Measurements from ENCODE around the gene TUBA3D. TPM values are rescaled to one million over a fixed set of nuclear protein-coding genes. Genes with fewer than 3 reads are reported as not detected.
A peak's percentile ranks its signal among the peaks of the same experiment; 100 is the strongest.
"Not testable (repeated sequence)": the region's sequence is repeated elsewhere in the genome, so short reads cannot be mapped to it uniquely, and the experiment has no call there.

TUBA3D gene
- polyA plus RNA-seq, 3 donors, result 0.28 to 0.33 TPM; not detected in 1

- WGBS, 3 donors, result 96 to 98% (median 97%) methylated on average over 16 to 17 of the region's 20 CpGs
- H3K27ac ChIP-seq (ENCODE audit: low read depth, low read length), result not testable (repeated sequence)
Measured at GRCh38 chr2:131480351-131480750, 4.4 kb downstream of the TUBA3D start.

DNA sequence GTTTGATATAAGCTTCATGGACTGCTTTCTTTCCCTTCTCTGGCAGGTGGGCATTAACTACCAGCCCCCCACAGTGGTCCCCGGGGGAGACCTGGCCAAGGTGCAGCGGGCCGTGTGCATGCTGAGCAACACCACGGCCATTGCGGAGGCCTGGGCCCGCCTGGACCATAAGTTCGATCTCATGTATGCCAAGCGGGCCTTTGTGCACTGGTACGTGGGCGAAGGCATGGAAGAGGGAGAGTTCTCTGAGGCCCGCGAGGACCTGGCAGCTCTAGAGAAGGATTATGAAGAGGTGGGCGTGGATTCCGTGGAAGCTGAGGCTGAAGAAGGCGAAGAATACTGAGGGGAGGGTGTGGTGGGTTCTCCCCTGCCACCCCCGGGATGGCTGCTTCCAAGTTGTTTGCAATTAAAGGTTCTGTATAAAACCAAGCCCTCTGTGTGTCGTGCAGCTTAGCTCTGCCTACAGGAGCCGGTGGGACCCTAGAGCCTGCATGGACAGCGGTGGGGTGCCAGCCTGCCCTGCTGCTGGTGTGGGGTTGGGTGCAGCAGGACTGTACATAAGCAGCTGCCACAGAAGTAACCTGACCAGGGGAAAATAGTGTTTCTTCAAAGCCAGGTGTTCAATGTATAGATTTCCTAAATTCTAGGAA is 6.7 kb downstream of the TUBA3D start:
- WGBS, 3 donors, result 93 to 95% (median 94%) methylated on average over 17 to 19 of the region's 19 CpGs
- H3K27ac ChIP-seq (ENCODE audit: low read depth, low read length), result not testable (repeated sequence)

GRCh38 chr2:131483981-131484820 is 8.3 kb downstream of the TUBA3D start:
- not testable (repeated sequence) for H3K27ac ChIP-seq (ENCODE audit: low read depth, low read length)
- 93 to 95% (median 95%) methylated on average over 19 to 23 of the region's 24 CpGs for WGBS, 3 donors

DNA sequence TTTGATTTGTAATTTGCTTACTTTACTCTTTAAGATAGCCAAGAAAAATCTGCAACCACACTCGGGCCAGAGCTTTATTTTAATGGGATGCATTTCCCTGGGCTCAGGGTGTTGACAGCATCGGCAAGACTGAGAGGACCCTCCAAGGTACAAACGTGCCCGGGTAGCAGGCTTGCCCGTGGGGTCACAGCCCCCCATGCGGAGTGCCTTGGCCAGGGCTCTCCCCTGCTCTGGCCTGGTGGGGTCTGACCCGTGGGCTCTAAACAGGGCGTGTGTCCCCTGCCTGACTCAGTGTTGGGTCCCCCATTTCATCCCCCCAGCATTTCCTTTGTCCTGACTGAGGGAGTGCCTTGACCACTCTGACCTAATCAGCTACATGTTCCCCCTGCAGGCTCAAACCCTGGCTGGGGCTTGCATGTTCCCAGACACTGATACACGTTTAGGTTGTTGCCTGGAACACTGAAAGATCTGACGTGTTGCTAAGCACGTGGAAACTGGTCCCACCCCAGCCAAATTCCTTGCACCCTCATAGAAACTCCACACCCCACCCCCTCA is 9.1 kb downstream of the TUBA3D start:
- 83 to 86% (median 84%) methylated on average over 11 of the region's 11 CpGs for WGBS, 3 donors
- not testable (repeated sequence) for H3K27ac ChIP-seq (ENCODE audit: low read depth, low read length)

- WGBS, 3 donors, result 81 to 86% (median 86%) methylated on average over 14 of the region's 14 CpGs
Measured at GRCh38 chr2:131486201-131486902, 10.4 kb downstream of the TUBA3D start.

DNA sequence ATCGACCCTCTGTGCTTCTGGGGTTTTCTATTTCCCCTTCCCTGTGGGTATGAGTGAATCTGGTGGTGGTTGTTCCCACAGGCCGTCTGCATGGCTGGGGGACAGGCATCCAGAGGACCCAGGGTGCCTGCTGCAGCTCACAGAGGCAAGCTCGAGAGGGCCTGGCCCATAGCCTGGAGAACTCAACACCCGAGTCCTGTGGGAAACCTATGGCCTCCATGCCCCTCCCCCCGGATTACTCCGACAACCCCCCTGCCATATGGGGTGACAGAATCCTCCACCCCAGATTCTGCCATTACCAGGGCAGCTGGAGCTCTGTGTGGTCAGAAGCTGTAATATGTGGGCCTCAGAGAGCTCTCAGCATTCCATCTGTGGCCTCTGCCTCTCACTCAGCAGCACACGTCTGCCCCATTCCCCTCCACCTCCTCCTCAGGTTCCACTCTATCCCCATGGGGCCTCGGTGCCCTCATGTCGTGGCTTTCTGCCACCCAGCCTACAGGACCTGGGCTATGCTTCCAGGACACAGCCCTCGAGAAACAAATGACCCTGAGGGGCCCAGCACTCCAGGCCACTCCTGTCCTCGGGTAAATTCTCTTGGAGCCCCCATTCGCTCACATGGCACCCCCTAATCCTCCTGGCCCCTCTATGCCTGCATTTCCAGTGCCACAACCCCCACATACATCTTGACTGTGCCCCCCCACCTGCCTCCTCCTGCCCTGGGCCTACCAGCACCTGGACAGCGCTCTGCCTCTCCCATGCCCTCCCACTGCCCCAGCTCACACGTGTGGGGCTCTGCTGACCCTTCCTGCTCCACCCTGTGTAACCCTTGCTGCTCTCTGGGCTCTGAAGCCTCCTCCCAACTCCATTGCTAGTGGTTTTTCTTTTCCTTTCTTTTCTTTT is 12.6 kb downstream of the TUBA3D start:
- no peak overlapping the region for H3K27ac ChIP-seq (ENCODE audit: low read depth, low read length)
- WGBS, 3 donors, result 77 to 85% (median 84%) methylated on average over 14 of the region's 14 CpGs

More at GRCh38 chr2:131486201-131486902, 10.4 kb downstream of the TUBA3D start:
- H3K27ac ChIP-seq (ENCODE audit: low read depth, low read length), result not testable (repeated sequence)

DNA sequence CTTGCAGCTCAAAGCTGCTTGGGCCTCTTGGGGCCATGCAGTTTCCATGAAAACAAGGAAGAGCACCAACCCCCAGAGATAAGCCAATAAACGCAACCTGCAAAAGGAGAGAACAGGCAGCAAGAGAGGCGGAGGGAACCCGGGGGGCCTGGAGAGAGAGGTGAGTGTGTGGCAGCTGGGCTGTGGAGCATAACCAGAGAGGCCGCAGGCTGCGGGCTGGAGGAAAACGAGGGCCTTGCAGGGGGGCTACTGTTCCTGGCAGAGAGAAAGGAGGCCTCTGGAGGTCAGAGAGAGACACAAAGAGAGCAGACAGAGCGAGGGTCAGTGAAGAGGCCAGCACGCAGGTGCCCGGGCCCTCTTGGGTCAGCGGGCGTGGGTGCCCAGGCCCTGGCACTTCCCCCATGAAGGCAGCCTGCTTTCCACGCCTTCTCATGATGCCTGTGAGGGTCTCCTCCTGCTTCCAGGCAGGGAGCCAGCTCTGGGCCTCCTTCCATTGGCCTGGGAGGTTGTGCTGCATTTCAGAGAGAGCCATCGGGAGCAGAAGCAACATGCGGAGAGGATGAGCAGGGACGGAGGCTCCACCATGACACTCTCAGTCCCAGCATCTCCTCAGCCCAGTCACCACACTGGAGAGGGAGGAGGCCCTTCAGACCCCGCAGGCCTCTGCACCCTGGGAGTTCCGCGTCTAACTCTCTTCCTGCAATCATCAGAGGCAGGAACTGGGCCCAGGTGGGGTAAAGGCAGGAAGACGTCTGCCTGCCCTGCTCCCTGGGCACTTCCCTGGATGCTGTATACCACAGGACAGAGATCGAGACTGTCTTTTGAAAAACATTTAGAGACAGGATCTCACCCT is 14.9 kb downstream of the TUBA3D start:
- H3K27ac ChIP-seq (ENCODE audit: low read depth, low read length), result not testable (repeated sequence)
- WGBS, 3 donors, result 59 to 76% (median 66%) methylated on average over 18 to 20 of the region's 20 CpGs

- not testable (repeated sequence) for H3K27ac ChIP-seq (ENCODE audit: low read depth, low read length)
- WGBS, 3 donors, result 17 to 32% (median 19%) methylated on average over 8 to 22 of the region's 22 CpGs
Measured at GRCh38 chr2:131491469-131491836, 15.5 kb downstream of the TUBA3D start.

- peak within 1 kb of the TSS; percentile 31 for H3K27ac ChIP-seq (ENCODE audit: low read depth, low read length)
- 0 to 1% (median 1%) methylated on average over 21 to 51 of the region's 53 CpGs for WGBS, 3 donors
Measured at GRCh38 chr2:131492015-131492417, 16.1 kb downstream of the TUBA3D start, which contains the start of gene MZT2A. Gene MZT2A, minus strand, starts transcription at chr2:131492397. Its CDS starts 21 bp downstream, at chr2:131492376.

DNA sequence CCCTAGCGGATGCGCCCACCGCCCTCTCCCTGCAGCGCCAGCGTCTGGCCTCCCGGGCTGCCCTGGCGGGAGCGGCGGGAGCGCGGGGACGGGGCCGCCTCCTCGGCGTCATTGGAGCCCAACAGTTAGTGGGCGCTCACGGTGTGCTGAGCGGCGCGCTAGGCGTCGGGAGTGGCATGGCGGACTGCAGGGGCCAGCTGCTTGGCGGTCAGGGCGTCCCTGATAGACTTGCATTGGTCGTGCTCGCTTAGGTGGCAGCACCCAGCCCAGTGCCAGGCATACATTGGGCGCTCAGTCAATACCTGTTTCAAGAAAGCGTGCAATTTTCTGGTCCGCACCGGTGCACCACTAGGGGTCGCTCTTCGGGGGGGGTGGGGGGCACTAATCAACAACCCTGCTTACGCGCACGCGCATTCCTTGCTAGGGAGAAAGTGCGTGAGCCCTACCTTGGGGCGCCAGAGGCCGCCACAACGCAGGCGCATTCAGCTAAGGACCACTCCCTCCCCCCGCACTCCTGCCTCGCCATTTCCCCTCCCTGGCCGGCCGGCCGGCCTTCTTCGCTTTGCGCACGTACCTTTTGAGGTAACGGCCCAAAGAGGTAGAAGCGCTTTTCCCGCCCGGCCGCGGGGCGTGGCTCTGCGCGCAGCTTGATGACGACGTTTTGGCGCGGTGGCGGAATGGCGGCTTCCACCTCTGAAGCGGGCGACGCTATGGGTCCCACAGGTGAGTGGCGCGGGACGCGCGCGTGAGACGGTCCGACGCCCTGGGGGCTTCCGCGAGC is 16.7 kb downstream of the TUBA3D start:
- 0 to 1% (median 1%) methylated on average over 64 to 79 of the region's 79 CpGs for WGBS, 3 donors
- peak overlapping the region; percentile 31 for H3K27ac ChIP-seq (ENCODE audit: low read depth, low read length)

DNA sequence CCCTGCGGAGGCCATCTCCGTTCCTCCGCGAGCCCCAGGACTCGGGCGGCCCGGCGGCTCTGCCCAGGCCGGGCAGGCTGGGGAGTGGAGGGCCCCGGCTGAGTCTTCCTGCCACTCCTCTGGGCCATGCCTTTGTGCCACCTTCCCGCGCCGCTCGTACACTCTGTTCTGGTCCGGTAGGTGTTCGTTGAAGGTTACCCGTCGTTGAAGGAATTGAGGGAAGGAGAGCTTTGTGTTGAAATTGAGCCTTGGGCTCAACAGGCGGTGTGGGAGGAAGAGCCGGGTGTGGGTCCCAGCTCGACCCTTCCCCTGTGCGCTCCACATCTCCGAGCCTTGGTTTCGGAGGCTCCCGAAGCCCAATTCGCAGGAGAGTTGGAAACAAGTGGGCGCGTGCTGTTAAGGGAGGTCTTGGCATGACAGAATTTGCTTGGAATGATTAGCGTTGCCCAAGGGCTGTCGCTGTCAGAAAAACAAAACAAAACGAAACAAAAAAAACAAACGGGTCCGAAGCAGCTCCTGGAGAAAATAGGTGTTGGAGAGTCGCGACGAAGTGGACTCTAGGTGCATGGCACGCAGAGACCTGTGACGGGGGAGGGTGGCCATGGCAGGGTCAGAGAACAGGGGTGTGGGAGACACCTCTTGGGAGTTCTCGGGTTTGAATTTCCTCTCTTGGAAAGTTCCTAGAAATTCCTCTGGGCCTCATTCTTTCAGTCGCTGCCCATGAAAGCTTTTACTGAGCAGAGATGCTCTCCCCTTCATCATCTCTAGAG is 17.5 kb downstream of the TUBA3D start:
- WGBS, 3 donors, result 0 to 1% (median 0%) methylated on average over 35 to 40 of the region's 40 CpGs
- H3K27ac ChIP-seq (ENCODE audit: low read depth, low read length), result no peak overlapping the region

- not testable (repeated sequence) for H3K27ac ChIP-seq (ENCODE audit: low read depth, low read length)
- WGBS, 3 donors, result 88 to 100% (median 96%) methylated on average over 1 of the region's 1 CpG
Measured at GRCh38 chr2:131495506-131495905, 19.6 kb downstream of the TUBA3D start.

- H3K27ac ChIP-seq (ENCODE audit: low read depth, low read length), result not testable (repeated sequence)
- WGBS, 3 donors, result 47 to 66% (median 65%) methylated on average over 8 of the region's 8 CpGs
Measured at GRCh38 chr2:131498321-131498973, 22.5 kb downstream of the TUBA3D start.

- 97 to 100% (median 97%) methylated on average over 4 of the region's 4 CpGs for WGBS, 3 donors
Measured at GRCh38 chr2:131503587-131503986, 27.7 kb downstream of the TUBA3D start.

More at GRCh38 chr2:131503587-131503986, 27.7 kb downstream of the TUBA3D start:
- not testable (repeated sequence) for H3K27ac ChIP-seq (ENCODE audit: low read depth, low read length)

Data from adipose tissue (tissue), 3 donors.